HEK293 (cell line): ENCODE measurements around the gene C2CD5.

Experiments used
- BCL11A ChIP-seq: fragments of 450-650 bp; formaldehyde crosslinking; IDR thresholded peaks from 2 replicates; pipeline ENCODE4 v1.5.1; 2016; ENCODE audit warnings: low read depth, missing biosample characterization, missing genetic modification characterization
- GLIS2 ChIP-seq: fragments of 450-650 bp; formaldehyde crosslinking; IDR thresholded peaks from 2 replicates; pipeline ENCODE4 v1.5.1; 2016; ENCODE audit warnings: missing biosample characterization, missing genetic modification characterization
- HOXA7 ChIP-seq: sonication (generic); formaldehyde crosslinking; IDR thresholded peaks from 2 replicates; pipeline ENCODE4 v1.8.1; 2022; ENCODE audit warnings: missing genetic modification reagents, borderline replicate concordance
- KLF10 ChIP-seq: fragments of 450-650 bp; IDR thresholded peaks from 2 replicates; pipeline ENCODE4 v1.5.1; 2018; ENCODE audit warnings: missing biosample characterization, mild to moderate bottlenecking, missing genetic modification characterization
- PRDM1 ChIP-seq: fragments of 450-650 bp; formaldehyde crosslinking; IDR thresholded peaks from 2 replicates; pipeline ENCODE4; 2016; ENCODE audit warnings: missing biosample characterization, missing genetic modification characterization
- SETDB1 ChIP-seq: IDR thresholded peaks from one replicate; pipeline ENCODE4 v1.6.1; 2017; ENCODE audit warnings: mild to moderate bottlenecking, low read length, moderate library complexity, mixed read lengths; ENCODE audit not compliant: insufficient read length
- ZBTB11 ChIP-seq: fragments of 450-650 bp; formaldehyde crosslinking; conservative IDR thresholded peaks from 2 replicates; pipeline ENCODE4 v1.5.1; 2016; ENCODE audit warnings: low read depth, missing biosample characterization, missing genetic modification characterization
- ZBTB21 ChIP-seq: fragments of 450-650 bp; formaldehyde crosslinking; IDR thresholded peaks from 2 replicates; pipeline ENCODE4 v1.5.1; 2017; ENCODE audit warnings: missing biosample characterization, missing genetic modification characterization
- ZBTB6 ChIP-seq: fragments of 450-650 bp; formaldehyde crosslinking; IDR thresholded peaks from 2 replicates; pipeline ENCODE4 v1.5.1; 2017; ENCODE audit warnings: missing biosample characterization, missing genetic modification characterization
- ZFP3 ChIP-seq: fragments of 450-650 bp; formaldehyde crosslinking; IDR thresholded peaks from 2 replicates; pipeline ENCODE4 v1.5.1; 2016; ENCODE audit warnings: low read depth, missing biosample characterization, missing genetic modification characterization
- ZNF114 ChIP-seq: fragments of 450-650 bp; formaldehyde crosslinking; IDR thresholded peaks from 2 replicates; pipeline ENCODE4 v1.5.0; 2017; ENCODE audit warnings: missing biosample characterization, missing genetic modification characterization
- ZNF157 ChIP-seq: fragments of 450-650 bp; formaldehyde crosslinking; IDR thresholded peaks from 2 replicates; pipeline ENCODE4 v1.5.1; 2016; ENCODE audit warnings: missing biosample characterization, missing genetic modification characterization
- ZNF292 ChIP-seq: fragments of 450-650 bp; formaldehyde crosslinking; IDR thresholded peaks from 2 replicates; pipeline ENCODE4 v1.5.1; 2016; ENCODE audit warnings: low read depth, missing biosample characterization, missing genetic modification characterization, borderline replicate concordance
- ZNF335 ChIP-seq: fragments of 450-650 bp; formaldehyde crosslinking; conservative IDR thresholded peaks from 2 replicates; pipeline ENCODE4 v1.5.1; 2016; ENCODE audit warnings: missing biosample characterization, missing genetic modification characterization
- ZNF354C ChIP-seq: fragments of 450-650 bp; formaldehyde crosslinking; IDR thresholded peaks from 2 replicates; pipeline ENCODE4 v1.5.1; 2016; ENCODE audit warnings: missing biosample characterization, missing genetic modification characterization, low read depth, borderline replicate concordance
- ZNF426 ChIP-seq: fragments of 450-650 bp; formaldehyde crosslinking; IDR thresholded peaks from 2 replicates; pipeline ENCODE4 v1.5.1; 2017; ENCODE audit warnings: missing biosample characterization, missing genetic modification characterization, mild to moderate bottlenecking, inconsistent platforms, moderate library complexity
- ZNF449 ChIP-seq: fragments of 450-650 bp; formaldehyde crosslinking; IDR thresholded peaks from 2 replicates; pipeline ENCODE4 v1.5.1; 2017; ENCODE audit warnings: missing biosample characterization, mild to moderate bottlenecking, missing genetic modification characterization, moderate library complexity
- ZNF518A ChIP-seq: fragments of 450-650 bp; formaldehyde crosslinking; conservative IDR thresholded peaks from 2 replicates; pipeline ENCODE4 v1.5.1; 2016; ENCODE audit warnings: low read depth, missing biosample characterization, missing genetic modification characterization
- ZNF555 ChIP-seq: fragments of 450-650 bp; formaldehyde crosslinking; conservative IDR thresholded peaks from 2 replicates; pipeline ENCODE4 v1.5.1; 2017; ENCODE audit warnings: missing biosample characterization, mild to moderate bottlenecking, missing genetic modification characterization, inconsistent platforms
- ZNF596 ChIP-seq: fragments of 450-650 bp; IDR thresholded peaks from 2 replicates; pipeline ENCODE4 v1.5.0; 2018; ENCODE audit warnings: missing biosample characterization, mild to moderate bottlenecking, missing genetic modification characterization, moderate library complexity
- ZNF621 ChIP-seq: fragments of 450-650 bp; formaldehyde crosslinking; IDR thresholded peaks from 2 replicates; pipeline ENCODE4 v1.5.1; 2017; ENCODE audit warnings: missing biosample characterization, missing genetic modification characterization
- ZNF645 ChIP-seq: fragments of 450-650 bp; formaldehyde crosslinking; IDR thresholded peaks from 2 replicates; pipeline ENCODE4; 2016; ENCODE audit warnings: missing biosample characterization, missing genetic modification characterization
- ZNF658 ChIP-seq: fragments of 450-650 bp; formaldehyde crosslinking; IDR thresholded peaks from 2 replicates; pipeline ENCODE4; 2016; ENCODE audit warnings: missing biosample characterization, missing genetic modification characterization
- ZNF670 ChIP-seq: fragments of 450-650 bp; formaldehyde crosslinking; IDR thresholded peaks from 2 replicates; pipeline ENCODE4 v1.5.1; 2016; ENCODE audit warnings: missing biosample characterization, missing genetic modification characterization, low read depth
- ZNF701 ChIP-seq: fragments of 450-650 bp; formaldehyde crosslinking; IDR thresholded peaks from 2 replicates; pipeline ENCODE4 v1.5.1; 2016; ENCODE audit warnings: missing biosample characterization, missing genetic modification characterization
- ZNF843 ChIP-seq: fragments of 450-650 bp; formaldehyde crosslinking; IDR thresholded peaks from 2 replicates; pipeline ENCODE4 v1.5.1; 2016; ENCODE audit warnings: missing biosample characterization, missing genetic modification characterization
- ZSCAN16 ChIP-seq: fragments of 450-650 bp; formaldehyde crosslinking; IDR thresholded peaks from 2 replicates; pipeline ENCODE4 v1.5.1; 2016; ENCODE audit warnings: missing biosample characterization, missing genetic modification characterization

The C2CD5 gene

GRCh38 chr12:22544038-22544979, at the start of gene C2CD5 (continued):
- TF ChIP-seq ZNF518A (tag by site-specific recombination) (peak; percentile 83), ZNF292 (tag by site-specific recombination) (no peak), ZNF621 (tag by site-specific recombination) (no peak), HOXA7 (CRISPR knock-in tag) (no peak), ZNF335 (peak; percentile 38), ZNF701 (tag by site-specific recombination) (no peak), ZNF114 (tag by site-specific recombination) (no peak), ZNF658 (tag by site-specific recombination) (no peak), ZBTB11 (tag by site-specific recombination) (peak; percentile 45), ZNF426 (tag by site-specific recombination) (no peak), ZBTB21 (tag by site-specific recombination) (peak; percentile 71; the same call in 1 of the 2 replicates), SETDB1 (peak; percentile 72), ZNF157 (tag by site-specific recombination) (no peak), ZBTB6 (tag by site-specific recombination) (no peak), ZFP3 (tag by site-specific recombination) (no peak), ZNF449 (no peak; the same call in none of the 2 replicates), ZNF843 (tag by site-specific recombination) (peak; percentile 81), ZNF596 (tag by site-specific recombination) (no peak), KLF10 (peak; percentile 79), ZSCAN16 (tag by site-specific recombination) (no peak), ZNF555 (tag by site-specific recombination) (no peak), ZNF670 (tag by site-specific recombination) (no peak), ZNF645 (no peak), ZNF354C (tag by site-specific recombination) (no peak), BCL11A (tag by site-specific recombination) (no peak), GLIS2 (tag by site-specific recombination) (peak; percentile 39; the same call in 1 of the 2 replicates), PRDM1 (tag by site-specific recombination) (peak; percentile 80)
